Stimulated activated naive B cell treated with anti-CD40 and anti-IgM and Interleukin-4, amounts not matched to agents 10 μg/mL and 1 μg/mL and 100 μg/mL, for 72 hours (primary cell): ENCODE measurements around the gene IL22.
"Not testable (repeated sequence)": the region's sequence is repeated elsewhere in the genome, so short reads cannot be mapped to it uniquely, and the experiment has no call there.

Experiments used
- ATAC-seq, 2 donors: fragments of 150-1000 bp; cut with Tn5 transposase; replicated peaks; 2 replicates each; pipeline ENCODE4 v1.10.0; 2021; ENCODE audit warnings: moderate library complexity in 1 of 2
- DNase-seq: peaks from one replicate; pipeline ENCODE4 v3.0.0; 2021
- H3K27ac Mint-ChIP-seq: one replicate; pipeline ENCODE4 v1.8.0; 2022; ENCODE audit warnings: mild to moderate bottlenecking, mixed read lengths
- H3K27me3 Mint-ChIP-seq, 2 donors: one replicate each; pipeline ENCODE4 v1.8.0; 2022; ENCODE audit warnings: mixed read lengths in 2 of 2
- H3K36me3 Mint-ChIP-seq, 2 donors: one replicate each; pipeline ENCODE4 v1.8.0; 2022; ENCODE audit warnings: mixed read lengths in 2 of 2, mild to moderate bottlenecking in 1 of 2
- H3K4me1 Mint-ChIP-seq, 2 donors: one replicate each; pipeline ENCODE4 v1.8.0; 2022; ENCODE audit warnings: mixed read lengths in 2 of 2, mild to moderate bottlenecking in 1 of 2
- H3K4me3 Mint-ChIP-seq, 2 donors: one replicate each; pipeline ENCODE4 v1.8.0; 2022; ENCODE audit warnings: mild to moderate bottlenecking in 2 of 2, mixed read lengths in 2 of 2, moderate library complexity in 1 of 2
- H3K9me3 Mint-ChIP-seq, 2 donors: one replicate each; pipeline ENCODE4 v1.8.0; 2022; ENCODE audit warnings: mixed read lengths in 2 of 2, mild to moderate bottlenecking in 1 of 2

The IL22 gene

DNA sequence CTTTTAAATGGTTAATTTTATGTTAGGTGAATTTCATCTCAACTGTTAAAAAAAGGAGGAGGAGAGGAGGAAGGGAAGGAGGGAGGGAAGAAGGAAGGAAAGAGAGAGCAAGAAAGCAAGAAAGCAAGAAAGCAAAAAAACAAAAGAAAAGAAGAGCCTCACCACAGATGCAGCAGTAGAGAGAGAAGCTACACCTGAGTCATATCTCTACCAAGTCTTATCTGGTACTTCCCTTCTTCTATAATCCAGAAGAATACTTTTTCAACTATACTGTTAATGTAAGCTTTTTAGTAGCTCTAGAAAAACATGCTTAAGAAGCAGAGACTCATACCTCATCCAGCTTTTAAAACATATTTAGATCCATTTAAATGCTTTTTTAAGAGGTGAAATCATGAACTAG is 22.2 kb downstream of the IL22 start:
- Mint-ChIP-seq H3K4me3 (no peak overlapping the region), H3K27ac (no peak overlapping the region), H3K4me1 (peaks cover 0 to 8% of the 10 kb centered on the region in 2 donors), H3K27me3 (peaks cover 0 to 4% of the 10 kb centered on the region in 2 donors), H3K36me3 (no peaks in the 10 kb centered on the region), H3K9me3 (no peaks in the 10 kb centered on the region)
- peak; percentile 50 to 76 for ATAC-seq
- no peak for DNase-seq

DNA sequence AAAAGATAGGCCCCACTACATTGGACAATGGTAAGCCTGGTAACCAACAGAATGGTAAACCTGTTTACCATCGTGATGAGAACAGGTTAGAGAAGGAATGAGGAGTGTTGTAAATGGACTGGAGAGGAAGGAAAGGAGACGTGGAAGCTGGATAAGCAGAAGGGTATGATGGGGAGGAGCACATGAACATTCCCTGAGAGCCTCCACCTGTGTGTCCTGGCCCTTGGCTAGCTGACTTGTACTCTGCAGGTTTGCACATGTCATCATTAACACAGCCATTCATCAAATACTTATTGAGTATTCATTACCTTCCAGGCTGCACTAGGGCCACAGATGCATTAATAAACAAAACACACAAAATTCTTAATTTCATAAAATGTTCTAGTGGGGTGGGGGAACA is 23.4 kb downstream of the IL22 start:
- DNase-seq: no peak

GRCh38 chr12:68227356-68227755 is 26.0 kb downstream of the IL22 start:
- peaks cover 4% of the 10 kb centered on the region in 2 donors for H3K27me3 Mint-ChIP-seq
- H3K36me3 Mint-ChIP-seq: no peaks in the 10 kb centered on the region
- peaks cover 0 to 2% of the 10 kb centered on the region in 2 donors for H3K4me1 Mint-ChIP-seq
- no peak for ATAC-seq
- no peaks in the 10 kb centered on the region for H3K9me3 Mint-ChIP-seq
- no peak overlapping the region for H3K4me3 Mint-ChIP-seq
- no peak overlapping the region for H3K27ac Mint-ChIP-seq
- DNase-seq: no peak

More for the DNA sequence above, 23.4 kb downstream of the IL22 start:
- H3K4me1 Mint-ChIP-seq: no peaks in the 10 kb centered on the region
- peaks cover 0 to 4% of the 10 kb centered on the region in 2 donors for H3K27me3 Mint-ChIP-seq
- H3K9me3 Mint-ChIP-seq: no peaks in the 10 kb centered on the region
- no peak overlapping the region for H3K27ac Mint-ChIP-seq
- H3K4me3 Mint-ChIP-seq: no peak overlapping the region
- no peaks in the 10 kb centered on the region for H3K36me3 Mint-ChIP-seq
- no peak for ATAC-seq

GRCh38 chr12:68225576-68226476 is 27.6 kb downstream of the IL22 start, which contains the start of gene IL26:
Gene IL26 (minus strand): TSS chr12:68225810. CDS start chr12:68225756, 54 bp downstream.
- Mint-ChIP-seq H3K36me3 (no peaks in the 10 kb centered on the region), H3K27ac (no peak within 1 kb of the TSS), H3K4me3 (no peak within 1 kb of the TSS), H3K4me1 (peaks cover 0 to 2% of the 10 kb centered on the region in 2 donors), H3K9me3 (no peaks in the 10 kb centered on the region), H3K27me3 (peaks cover 4% of the 10 kb centered on the region in 2 donors)
- DNase-seq (no peak), ATAC-seq (no peak)

- Mint-ChIP-seq H3K27ac (no peak overlapping the region), H3K27me3 (peaks cover 4% of the 10 kb centered on the region in 2 donors), H3K36me3 (no peaks in the 10 kb centered on the region), H3K4me1 (peaks cover 0 to 2% of the 10 kb centered on the region in 2 donors), H3K9me3 (no peaks in the 10 kb centered on the region), H3K4me3 (no peak overlapping the region)
- ATAC-seq (no peak), DNase-seq (no peak)
Measured at GRCh38 chr12:68224613-68225285, 28.7 kb downstream of the IL22 start.

DNA sequence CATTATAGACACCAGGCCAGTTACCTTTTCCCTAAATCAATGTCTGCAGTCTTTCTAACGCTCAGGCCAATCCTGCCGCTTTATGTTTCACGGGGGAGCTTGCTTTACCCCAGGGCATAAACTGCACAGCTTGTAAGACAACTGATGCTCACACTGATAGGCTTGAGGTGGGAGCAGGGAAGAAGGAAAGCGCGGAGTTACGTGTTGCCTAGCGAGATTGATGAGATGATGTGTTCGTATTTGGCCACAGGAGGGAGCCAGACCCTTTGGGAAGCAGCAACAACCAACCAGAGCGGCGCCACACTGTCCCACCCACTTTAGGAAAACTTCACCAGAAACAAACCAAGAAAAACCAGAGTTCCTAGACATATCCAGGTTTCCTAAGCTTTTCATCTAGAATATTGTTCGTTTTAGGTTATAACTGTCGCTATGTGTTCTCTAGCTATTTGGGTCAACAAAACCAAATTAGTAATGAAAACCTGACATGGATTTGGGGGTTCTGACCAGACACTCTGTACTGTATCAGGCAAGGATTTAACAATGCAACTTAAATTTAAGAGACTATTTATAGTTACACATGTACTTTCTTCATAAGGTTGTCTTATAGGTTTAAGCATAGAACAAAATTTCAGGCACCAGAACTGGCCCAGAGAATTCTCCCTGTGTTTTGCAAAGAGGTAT is 30.2 kb downstream of the IL22 start:
- peak overlapping the region in 1 of 2 donors; percentile 49 for H3K4me3 Mint-ChIP-seq
- DNase-seq (peak; percentile 50), ATAC-seq (peak; percentile 97 to 99)
- no peaks in the 10 kb centered on the region for H3K36me3 Mint-ChIP-seq
- peaks cover 4% of the 10 kb centered on the region in 2 donors for H3K27me3 Mint-ChIP-seq
- H3K9me3 Mint-ChIP-seq: no peaks in the 10 kb centered on the region
- H3K27ac Mint-ChIP-seq: no peak overlapping the region
- H3K4me1 Mint-ChIP-seq: peaks cover 0 to 2% of the 10 kb centered on the region in 2 donors

GRCh38 chr12:68222326-68222725 is 31.1 kb downstream of the IL22 start:
- no peak for ATAC-seq
- no peak overlapping the region for H3K27ac Mint-ChIP-seq
- peaks cover 0 to 2% of the 10 kb centered on the region in 2 donors for H3K4me1 Mint-ChIP-seq
- DNase-seq: no peak
- no peak overlapping the region for H3K4me3 Mint-ChIP-seq
- H3K27me3 Mint-ChIP-seq: peaks cover 4% of the 10 kb centered on the region in 2 donors
- no peaks in the 10 kb centered on the region for H3K9me3 Mint-ChIP-seq
- H3K36me3 Mint-ChIP-seq: no peaks in the 10 kb centered on the region

DNA sequence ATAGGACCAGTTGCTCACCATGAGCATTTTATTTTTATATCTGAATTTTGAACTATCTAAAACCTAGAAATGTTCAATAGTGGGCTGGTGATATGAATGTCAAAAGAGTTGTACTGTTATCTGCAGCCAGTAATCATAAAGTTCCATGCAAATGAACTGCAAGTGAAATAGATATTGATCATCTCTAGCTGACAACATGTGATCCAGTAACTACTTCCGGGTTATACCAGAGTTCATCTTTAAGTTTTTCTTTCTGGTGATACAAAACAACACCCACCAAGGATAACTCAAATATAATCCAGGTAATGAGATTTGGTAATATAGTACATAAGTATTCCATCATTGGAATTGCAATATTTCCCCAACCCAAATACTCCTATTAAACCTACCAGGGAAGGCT is 31.9 kb downstream of the IL22 start:
- peaks cover 0 to 2% of the 10 kb centered on the region in 2 donors for H3K4me1 Mint-ChIP-seq
- ATAC-seq: no peak
- H3K27ac Mint-ChIP-seq: no peak overlapping the region
- H3K4me3 Mint-ChIP-seq: no peak overlapping the region
- H3K9me3 Mint-ChIP-seq: no peaks in the 10 kb centered on the region
- no peak for DNase-seq
- peaks cover 0 to 4% of the 10 kb centered on the region in 2 donors for H3K27me3 Mint-ChIP-seq
- no peaks in the 10 kb centered on the region for H3K36me3 Mint-ChIP-seq

DNA sequence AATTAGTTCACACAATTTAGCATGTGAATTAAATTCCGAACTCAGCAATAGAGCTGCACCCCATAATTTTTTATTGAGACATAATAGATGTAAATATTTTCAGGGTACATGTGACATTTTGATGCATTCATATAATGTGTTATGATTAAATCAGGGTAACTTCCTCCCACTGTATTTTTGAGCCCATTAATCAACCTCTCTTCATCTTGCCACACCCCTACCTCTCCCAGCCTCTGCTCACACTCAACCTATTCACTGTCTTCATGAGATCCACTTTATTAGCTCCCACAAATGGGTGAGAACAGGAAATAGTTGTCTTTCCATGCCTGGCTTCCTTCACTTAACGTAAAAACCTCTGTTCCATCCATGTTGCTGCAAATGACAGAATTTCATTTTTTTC is 42.5 kb downstream of the IL22 start:
- H3K27me3 Mint-ChIP-seq: peaks cover 0 to 15% of the 10 kb centered on the region in 2 donors
- H3K36me3 Mint-ChIP-seq: no peaks in the 10 kb centered on the region
- no peaks in the 10 kb centered on the region for H3K9me3 Mint-ChIP-seq
- ATAC-seq: no peak
- no peaks in the 10 kb centered on the region for H3K4me1 Mint-ChIP-seq
- no peak for DNase-seq
- no peak overlapping the region for H3K4me3 Mint-ChIP-seq
- H3K27ac Mint-ChIP-seq: no peak overlapping the region

GRCh38 chr12:68209048-68209728 is 44.2 kb downstream of the IL22 start:
- peaks cover 0 to 15% of the 10 kb centered on the region in 2 donors for H3K27me3 Mint-ChIP-seq
- H3K9me3 Mint-ChIP-seq, H3K36me3 Mint-ChIP-seq, H3K27ac Mint-ChIP-seq, DNase-seq, ATAC-seq, H3K4me1 Mint-ChIP-seq, H3K4me3 Mint-ChIP-seq: not testable (repeated sequence)

GRCh38 chr12:68207276-68207675 is 46.1 kb downstream of the IL22 start:
- no peaks in the 10 kb centered on the region for H3K4me1 Mint-ChIP-seq
- no peak for DNase-seq
- no peaks in the 10 kb centered on the region for H3K9me3 Mint-ChIP-seq
- H3K27me3 Mint-ChIP-seq: peaks cover 0 to 15% of the 10 kb centered on the region in 2 donors
- H3K4me3 Mint-ChIP-seq: no peak overlapping the region
- ATAC-seq: no peak
- no peak overlapping the region for H3K27ac Mint-ChIP-seq
- H3K36me3 Mint-ChIP-seq: no peaks in the 10 kb centered on the region

DNA sequence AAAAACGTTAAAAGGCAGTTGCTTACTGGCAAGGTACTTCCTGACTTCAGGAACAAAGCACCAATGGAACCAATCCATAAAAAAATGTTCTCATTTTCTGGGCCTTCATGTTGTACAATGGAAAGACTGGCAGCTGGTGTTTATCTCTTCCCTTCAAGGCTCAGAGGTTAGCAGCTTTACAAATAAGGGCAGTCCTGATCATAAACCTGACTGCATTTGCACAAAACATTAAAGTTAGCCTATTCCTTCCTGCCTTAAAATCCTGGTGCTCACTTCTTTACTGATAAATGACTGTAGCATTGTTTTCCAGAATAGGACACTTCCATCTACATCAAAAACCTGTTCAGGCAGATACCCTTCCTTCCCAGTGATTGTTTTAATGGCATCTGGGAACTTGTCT is 47.0 kb downstream of the IL22 start:
- peaks cover 0 to 7% of the 10 kb centered on the region in 2 donors for H3K27me3 Mint-ChIP-seq
- no peak overlapping the region for H3K27ac Mint-ChIP-seq
- H3K36me3 Mint-ChIP-seq: no peaks in the 10 kb centered on the region
- DNase-seq: no peak
- no peaks in the 10 kb centered on the region for H3K4me1 Mint-ChIP-seq
- no peak overlapping the region for H3K4me3 Mint-ChIP-seq
- ATAC-seq: no peak
- H3K9me3 Mint-ChIP-seq: no peaks in the 10 kb centered on the region

- Mint-ChIP-seq H3K4me3 (no peak overlapping the region), H3K4me1 (no peaks in the 10 kb centered on the region), H3K9me3 (no peaks in the 10 kb centered on the region), H3K27ac (no peak overlapping the region), H3K36me3 (no peaks in the 10 kb centered on the region), H3K27me3 (no peaks in the 10 kb centered on the region)
- no peak for ATAC-seq
- DNase-seq: no peak
Measured at GRCh38 chr12:68203460-68203875, 49.9 kb downstream of the IL22 start.

DNA sequence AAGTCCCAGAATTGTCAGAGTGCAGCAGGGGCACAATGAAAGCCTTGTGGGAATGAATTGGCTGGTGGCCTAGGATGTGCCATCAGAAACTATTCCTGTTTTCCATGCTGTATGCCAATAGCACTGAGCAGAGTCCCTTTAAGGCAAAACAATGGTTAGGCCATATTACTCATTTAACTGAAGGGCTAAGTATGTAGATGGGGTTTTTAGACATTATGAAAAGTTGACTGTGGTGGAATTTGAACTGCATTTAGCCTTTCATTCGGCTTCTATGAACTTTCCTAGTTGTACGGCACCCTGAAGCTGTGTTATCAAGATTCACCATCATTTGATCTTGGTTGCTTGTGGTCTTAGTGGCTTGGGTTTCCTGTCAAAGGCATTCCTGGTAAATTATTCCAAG is 52.5 kb downstream of the IL22 start:
- DNase-seq: no peak
- H3K27ac Mint-ChIP-seq: no peak overlapping the region
- no peaks in the 10 kb centered on the region for H3K4me1 Mint-ChIP-seq
- H3K36me3 Mint-ChIP-seq: no peaks in the 10 kb centered on the region
- ATAC-seq: no peak
- no peaks in the 10 kb centered on the region for H3K9me3 Mint-ChIP-seq
- no peaks in the 10 kb centered on the region for H3K27me3 Mint-ChIP-seq
- no peak overlapping the region for H3K4me3 Mint-ChIP-seq
